PC-3 (cell line): ENCODE results near the gene BIN2. TPM values are rescaled to one million over a fixed set of nuclear protein-coding genes. Genes with fewer than 3 reads are reported as not detected.

ENCODE experiments used
- ATAC-seq: fragments of 200-7000 bp; cut with Tn5 transposase; 2 replicates; pipeline ENCODE4 v1.9.1; 2020; ENCODE audit warnings: mild to moderate bottlenecking, moderate library complexity
- BruUV-seq: library from RNA; stranded (reverse); fragments of 400-500 nt; replicated peaks from 2 replicates; lab custom pipeline; 2021; lab: Mats Ljungman, UMichigan
- CTCF ChIA-PET: fragments of 300-600 bp; sonication (Branson Sonifier 250); formaldehyde crosslinking; loops from one replicate; lab custom pipeline; 2022; ENCODE audit warnings: antibody characterized with exemption; lab: Charles Lee
- POLR2A ChIA-PET: fragments of 300-600 bp; sonication (Branson Sonifier 250); formaldehyde crosslinking; loops from one replicate; lab custom pipeline; 2022; ENCODE audit warnings: antibody characterized with exemption; ENCODE audit not compliant: unreplicated experiment; lab: Charles Lee
- DNase-seq: peaks from one replicate; pipeline ENCODE4 v3.0.0-alpha.2; 2015
- H2AFZ ChIP-seq: fragments of 300-600 bp; sonication (generic); 2 replicates; pipeline ENCODE4 v1.6.0; 2016; ENCODE audit warnings: antibody characterized with exemption, low read length
- H3F3A ChIP-seq: fragments of 300-600 bp; sonication (generic); one replicate; pipeline ENCODE4 v1.6.0; 2017; ENCODE audit warnings: antibody characterized with exemption, low read length, control low read depth, mild to moderate bottlenecking; ENCODE audit not compliant: unreplicated experiment
- H3K27ac ChIP-seq: fragments of 300-600 bp; sonication (generic); 2 replicates; pipeline ENCODE4 v1.5.1; 2016; ENCODE audit warnings: mild to moderate bottlenecking, low read length
- H3K27me3 ChIP-seq: fragments of 300-600 bp; sonication (generic); 2 replicates; pipeline ENCODE4 v1.6.1; 2016; ENCODE audit warnings: low read length, mixed read lengths
- H3K36me3 ChIP-seq: fragments of 300-600 bp; sonication (generic); 2 replicates; pipeline ENCODE4 v1.6.1; 2016; ENCODE audit warnings: low read depth, mixed run types, low read length, mixed read lengths
- H3K4me1 ChIP-seq: fragments of 300-600 bp; sonication (generic); 2 replicates; pipeline ENCODE4 v1.5.1; 2016; ENCODE audit warnings: low read length; ENCODE audit not compliant: insufficient read depth
- H3K4me2 ChIP-seq: fragments of 300-600 bp; sonication (generic); 2 replicates; pipeline ENCODE4 v1.6.0; 2016; ENCODE audit warnings: low read length
- H3K4me3 ChIP-seq: fragments of 300-600 bp; sonication (generic); 2 replicates; pipeline ENCODE4 v1.5.1; 2016; ENCODE audit warnings: mild to moderate bottlenecking, low read length, mixed read lengths
- H3K79me2 ChIP-seq: fragments of 300-600 bp; sonication (generic); 2 replicates; pipeline ENCODE4 v1.6.1; 2017; ENCODE audit warnings: low read length, mixed read lengths
- H3K9ac ChIP-seq: fragments of 300-600 bp; sonication (generic); 2 replicates; pipeline ENCODE4 v1.6.0; 2016; ENCODE audit warnings: mild to moderate bottlenecking, low read length
- H3K9me2 ChIP-seq: fragments of 300-600 bp; sonication (generic); replicated peaks from 2 replicates; pipeline ENCODE4 v1.6.1; 2016; ENCODE audit warnings: mixed run types, low read length, mixed read lengths
- H3K9me3 ChIP-seq: fragments of 300-600 bp; sonication (generic); 2 replicates; pipeline ENCODE4 v1.6.1; 2016; ENCODE audit warnings: low read length, mixed read lengths
- H4K20me1 ChIP-seq: fragments of 300-600 bp; sonication (generic); 2 replicates; pipeline ENCODE4 v1.6.1; 2016; ENCODE audit warnings: low read length, mixed read lengths
- CTCF ChIP-seq: fragments of 300-600 bp; sonication (generic); conservative IDR thresholded peaks from 2 replicates; pipeline ENCODE4 v1.5.1; 2017; ENCODE audit warnings: antibody characterized with exemption, low read depth, mild to moderate bottlenecking, low read length
- EZH2 ChIP-seq: fragments of 300-600 bp; sonication (generic); IDR thresholded peaks from one replicate; pipeline ENCODE4 v1.6.1; 2017; ENCODE audit warnings: antibody characterized with exemption, mild to moderate bottlenecking, low read length; ENCODE audit not compliant: unreplicated experiment
- EZH2phosphoT487 ChIP-seq: fragments of 300-600 bp; sonication (generic); IDR thresholded peaks from 2 replicates; pipeline ENCODE4 v1.6.1; 2018; ENCODE audit warnings: mild to moderate bottlenecking, antibody characterized with exemption, low read length, borderline replicate concordance
- intact Hi-C: fragments of 100-400 bp; cut with micrococcal nuclease; formaldehyde crosslinking; loops from 2 replicates; pipeline ENCODE4 v1.9.0; 2023
- total RNA-seq: library from RNA; depleted of rRNA; stranded (reverse); fragments of >200 nt; gene quantifications from 2 replicates; pipeline ENCODE4 v1.2.3, GENCODE V29; 2014

Gene BIN2
- total RNA-seq, 1 experiment from 2014 or later, result not detected

DNA sequence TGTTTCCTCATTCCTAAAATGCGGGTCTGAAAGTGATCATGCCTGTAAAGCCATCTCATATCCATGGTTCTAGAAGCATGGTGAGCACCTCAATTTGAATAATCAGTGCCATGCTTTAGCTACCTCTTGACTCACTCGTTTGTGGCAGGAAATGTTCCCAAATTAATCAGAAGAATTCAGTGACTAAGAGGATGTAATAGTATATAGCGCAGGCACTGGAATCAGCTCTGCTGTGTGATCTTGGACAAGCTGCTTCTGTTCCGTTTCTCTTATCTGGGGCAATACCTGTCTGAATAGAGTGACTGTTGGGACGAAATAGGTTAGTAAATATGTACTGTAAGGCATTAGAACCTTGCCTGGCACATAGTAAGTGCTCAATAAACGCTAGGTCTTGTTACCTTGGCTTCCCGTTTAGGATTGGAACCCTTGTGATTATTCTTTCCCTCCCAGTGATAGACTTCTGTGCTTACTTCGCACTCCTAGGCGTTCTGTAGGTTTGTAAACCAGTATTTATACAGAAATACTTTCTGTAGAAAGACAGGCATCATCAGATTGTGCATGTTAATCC is 52.9 kb downstream of the BIN2 start:
- H3F3A ChIP-seq, result peaks cover 6% of the 10 kb centered on the region
- no TSS peak for BruUV-seq
- peak overlapping the region; percentile 68 for H3K4me3 ChIP-seq
- peak overlapping the region; percentile 97 for H3K27ac ChIP-seq
- DNase-seq, result peak; percentile 95
- ATAC-seq, result peak; percentile 70
- ChIA-PET POLR2A (interaction anchor here (0.5 to 1.6 kb wide), 5 partner anchors 37 to 550 kb away, joined by 3 to 11 read pairs (median 4); no protein-coding TSS in a partner anchor), CTCF (interaction anchor here (0.6 to 2.7 kb wide), 3 partner anchors 37 to 188 kb away, joined by 6 to 54 read pairs (median 8); no protein-coding TSS in a partner anchor)
- peaks cover 42% of the 10 kb centered on the region for H3K4me1 ChIP-seq
- TF ChIP-seq EZH2, result no peak
- no peak for TF ChIP-seq CTCF
- no peak for TF ChIP-seq EZH2phosphoT487
- no peaks in the 10 kb centered on the region for H3K9me3 ChIP-seq
- H3K9ac ChIP-seq, result peak overlapping the region; percentile 96
- H3K36me3 ChIP-seq, result 0 out of 2 replicates have a peak, but pooled peaks cover 3% of the 10 kb centered on the region
- intact Hi-C loops, result loop anchor here (1.0 kb wide), 1 partner anchor 37 kb away; no protein-coding TSS in a partner anchor
- no peaks in the 10 kb centered on the region for H4K20me1 ChIP-seq
- H3K4me2 ChIP-seq, result peak overlapping the region; percentile 94
- no peaks in the 10 kb centered on the region for H3K9me2 ChIP-seq
- H3K79me2 ChIP-seq, result peaks cover 40% of the 10 kb centered on the region
- H2AFZ ChIP-seq, result peak overlapping the region; percentile 49
- H3K27me3 ChIP-seq, result no peaks in the 10 kb centered on the region

- Histone ChIP-seq H2AFZ (peak within 1 kb of the TSS; percentile 49), H3K27me3 (no peaks in the 10 kb centered on the region), H3K36me3 (peaks cover 5% of the 10 kb centered on the region), H3K27ac (peak within 1 kb of the TSS; percentile 97), H3K4me1 (peaks cover 46% of the 10 kb centered on the region), H3K4me2 (peak within 1 kb of the TSS; percentile 94), H3K4me3 (peak within 1 kb of the TSS; percentile 68), H4K20me1 (peaks cover 3% of the 10 kb centered on the region; the same call in 1 of the 2 replicates), H3K9me3 (no peaks in the 10 kb centered on the region), H3F3A (peaks cover 6% of the 10 kb centered on the region), H3K9ac (peak within 1 kb of the TSS; percentile 96), H3K79me2 (peaks cover 48% of the 10 kb centered on the region), H3K9me2 (no peaks in the 10 kb centered on the region)
- no peak for TF ChIP-seq EZH2
- no peak for TF ChIP-seq CTCF
- TF ChIP-seq EZH2phosphoT487, result no peak
- ChIA-PET POLR2A (interaction anchor here (0.5 to 1.6 kb wide), 7 partner anchors 38 to 550 kb away, joined by 3 to 11 read pairs (median 4); no protein-coding TSS in a partner anchor), CTCF (interaction anchor here (0.6 to 2.7 kb wide), 3 partner anchors 38 to 187 kb away, joined by 5 to 54 read pairs (median 7); no protein-coding TSS in a partner anchor)
- BruUV-seq, result TSS peak; percentile 85
- DNase-seq (peak; percentile 86), ATAC-seq (peak; percentile 48)
- intact Hi-C loops, result no loop called here
Measured at GRCh38 chr12:51270067-51270950, 53.7 kb downstream of the BIN2 start, which contains the start of gene SMAGP. SMAGP (minus strand) TSS chr12:51270415; CDS start chr12:51269278, 1,137 bp downstream.
